GM19239 (cell line): ENCODE data around the gene CASP1.
A peak's percentile ranks its signal among the peaks of the same experiment; 100 is the strongest.
"Not testable (repeated sequence)": the region's sequence is repeated elsewhere in the genome, so short reads cannot be mapped to it uniquely, and the experiment has no call there.

ENCODE experiments used
- DNase-seq: peaks from one replicate; pipeline ENCODE4 v3.0.0; 2011; ENCODE audit warnings: low spot score; ENCODE audit not compliant: insufficient read length
- FAIRE-seq: peaks from 2 replicates; lab custom pipeline; 2011; peaks lifted over from hg19 to GRCh38; lab: Jason Lieb, UNC

The CASP1 gene

GRCh38 chr11:105046898-105047579 lies 12.1 kb upstream of the CASP1 start:
- FAIRE-seq (no peak), DNase-seq (no peak)

- DNase-seq, result no peak
- FAIRE-seq, result peak; percentile 8
These were observed 10.8 kb upstream of the CASP1 start for GRCh38 chr11:105045676-105046296.

DNA sequence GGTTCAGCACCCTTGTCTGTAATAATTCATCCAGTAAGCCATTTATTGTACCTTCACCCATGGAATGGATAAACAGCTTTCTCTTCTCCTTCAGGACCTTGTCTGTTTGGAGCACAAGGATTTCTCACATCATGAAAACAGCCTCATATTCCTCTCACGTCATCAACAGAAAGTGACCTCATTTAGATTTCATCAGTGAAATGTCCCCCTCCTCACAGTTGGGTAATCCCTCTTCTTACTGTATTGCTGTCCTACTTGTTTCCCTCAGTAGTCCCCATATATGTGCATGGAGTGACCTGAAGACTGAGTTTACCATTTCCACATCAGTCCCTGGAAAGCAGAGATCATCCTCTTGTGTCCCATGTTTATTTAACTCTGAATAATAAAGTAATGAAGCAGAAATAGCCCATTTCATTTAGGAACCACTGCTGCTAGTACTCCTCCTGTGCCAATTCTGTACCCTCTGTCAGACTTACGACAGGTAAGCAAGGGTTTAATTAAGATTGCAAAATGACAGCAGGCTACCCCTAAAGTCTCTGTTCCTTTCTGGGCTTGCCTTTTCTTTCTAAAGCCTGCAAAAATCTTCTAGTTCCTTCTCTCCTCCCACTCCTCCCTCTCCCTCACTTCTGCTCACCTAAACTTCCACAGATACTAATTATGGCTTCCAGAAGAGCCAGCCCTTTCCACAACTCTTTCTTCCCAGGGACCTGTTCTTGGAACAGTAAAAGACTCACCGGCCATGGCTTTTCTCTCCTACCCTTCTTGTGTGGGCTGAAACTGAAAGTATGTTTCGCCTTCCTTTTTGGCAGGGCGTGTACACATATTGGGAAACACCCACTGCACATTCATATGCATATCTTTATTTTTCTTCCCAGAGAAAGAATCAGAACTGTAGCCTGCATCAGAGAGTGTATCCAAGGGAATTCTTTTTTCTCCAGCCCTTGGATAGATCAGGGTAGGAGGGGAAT lies 9.9 kb upstream of the CASP1 start, which contains the start of gene CARD16:
TSS of gene CARD16 (minus strand) at position 779 of the 968 bp plus-strand sequence. CDS start at position 741, 38 bp downstream.
- FAIRE-seq, result peak; percentile 96
- DNase-seq, result peak; percentile 4

DNA sequence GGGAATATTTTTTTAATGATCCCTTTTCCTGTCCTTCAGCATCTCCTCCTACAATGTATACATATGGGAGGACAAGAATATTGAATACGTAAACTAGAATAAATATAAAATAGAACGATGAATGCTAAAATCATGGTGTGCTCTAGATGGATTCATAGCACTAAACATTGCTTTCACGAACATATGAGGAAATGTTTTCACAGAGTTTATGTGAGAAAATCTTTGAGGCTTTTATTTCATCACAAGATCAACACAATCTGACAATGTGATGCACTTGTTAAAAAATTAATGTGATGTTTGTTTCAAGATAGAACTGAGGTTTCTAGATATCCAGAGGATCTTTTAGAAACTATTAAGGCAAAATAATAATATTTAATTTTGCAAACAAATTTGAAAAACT lies 7.2 kb upstream of the CASP1 start:
- DNase-seq, result no peak
- no peak for FAIRE-seq

DNA sequence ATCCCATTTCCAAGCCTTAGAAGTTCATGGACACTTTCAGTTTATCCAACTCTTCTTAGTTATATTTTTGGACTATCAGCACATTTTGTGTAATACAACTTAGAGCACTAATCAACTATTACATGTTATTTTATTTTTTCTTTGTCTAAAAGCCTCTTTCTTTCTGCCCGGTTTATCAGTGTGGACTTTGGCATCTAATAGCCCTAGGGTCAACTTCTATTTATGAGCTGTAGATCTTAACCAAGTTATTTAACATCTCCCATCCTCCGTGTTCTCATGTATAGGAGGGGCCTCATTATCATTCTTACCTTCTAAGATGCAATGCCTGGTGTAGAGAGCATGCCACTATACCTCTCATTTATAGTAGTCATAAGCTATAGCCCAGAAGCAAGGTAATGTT lies 5.8 kb upstream of the CASP1 start:
- DNase-seq, result no peak

DNA sequence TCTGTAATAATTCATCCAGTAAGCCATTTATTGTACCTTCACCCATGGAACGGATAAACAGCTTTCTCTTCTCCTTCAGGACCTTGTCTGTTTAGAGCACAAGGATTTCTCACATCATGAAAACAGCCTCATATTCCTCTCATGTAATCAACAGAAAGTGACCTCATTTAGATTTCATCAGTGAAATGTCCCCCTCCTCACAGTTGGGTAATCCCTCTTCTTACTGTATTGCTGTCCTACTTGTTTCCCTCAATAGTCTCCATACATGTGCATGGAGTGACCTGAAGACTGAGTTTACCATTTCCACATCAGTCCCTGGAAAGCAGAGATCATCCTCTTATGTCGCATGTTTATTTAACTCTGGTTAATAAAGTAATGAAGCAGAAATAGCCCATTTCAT lies 556 bp downstream of the CASP1 start:
- not testable (repeated sequence) for FAIRE-seq, DNase-seq

More for the DNA sequence above, 5.8 kb upstream of the CASP1 start:
- no peak for FAIRE-seq

DNA sequence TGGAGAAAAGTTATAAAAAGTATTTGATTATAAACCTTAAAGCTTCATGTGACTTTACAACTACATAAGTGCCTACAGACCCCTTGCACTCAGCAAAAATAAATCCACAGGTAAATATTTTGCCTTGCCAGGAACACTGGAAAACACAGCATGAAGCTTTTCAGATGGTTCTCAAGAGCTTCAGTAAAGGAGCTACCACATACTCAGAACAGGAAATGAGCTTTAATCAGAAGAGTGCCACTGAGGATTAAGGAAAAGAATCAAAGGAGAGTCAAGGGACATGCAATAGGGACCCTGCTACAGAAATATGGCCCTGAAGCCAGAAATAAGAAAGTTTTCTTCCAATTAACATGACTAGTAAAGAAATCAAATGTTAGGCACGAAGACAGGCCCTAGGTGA lies 1.2 kb downstream of the CASP1 start:
- DNase-seq, result no peak
- FAIRE-seq, result peak; percentile 18

GRCh38 chr11:105033343-105033742 lies 1.6 kb downstream of the CASP1 start:
- peak; percentile 31 for FAIRE-seq
- DNase-seq, result no peak

- FAIRE-seq (peak; percentile 64), DNase-seq (no peak)
These were observed 2.4 kb downstream of the CASP1 start for GRCh38 chr11:105032495-105032894.

DNA sequence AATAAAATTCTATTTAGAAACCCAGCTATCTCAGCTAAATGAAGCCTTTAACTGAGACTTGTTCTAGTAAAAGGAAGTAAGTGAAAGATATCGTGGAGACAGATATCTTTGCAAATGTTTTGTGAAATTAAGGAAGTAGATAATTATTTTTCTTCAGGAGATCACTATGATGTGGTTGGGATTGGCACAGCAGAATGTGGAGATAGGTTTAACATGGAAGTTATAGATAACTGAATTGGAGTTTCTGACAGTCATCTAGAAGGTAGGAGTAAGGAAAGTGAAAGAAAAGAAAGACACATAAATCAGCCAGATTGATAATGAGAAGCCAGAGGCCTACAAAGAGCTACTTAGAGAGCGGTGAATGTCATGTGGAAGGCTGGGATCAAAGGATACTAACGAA lies 7.3 kb downstream of the CASP1 start:
- no peak for FAIRE-seq

DNA sequence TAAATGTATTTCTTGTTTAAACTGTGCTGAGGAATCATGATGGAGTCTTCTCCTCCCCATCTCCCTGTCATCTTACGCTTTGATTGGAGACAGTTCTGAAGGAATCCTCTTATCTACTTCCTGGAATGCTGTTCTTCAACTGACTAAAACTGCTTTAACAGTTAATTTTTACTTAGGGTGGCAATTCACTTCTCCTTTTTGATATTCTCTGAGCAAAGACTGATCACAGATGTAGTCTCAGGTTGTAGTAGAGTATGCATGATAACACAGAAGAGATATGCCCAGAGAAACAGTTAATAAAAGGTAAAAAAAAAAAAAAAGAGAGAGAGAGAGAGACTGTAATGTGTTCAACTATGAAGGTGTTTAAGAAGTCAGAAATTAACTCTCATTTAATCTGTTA lies 10.6 kb downstream of the CASP1 start:
- no peak for DNase-seq
- no peak for FAIRE-seq

More for the DNA sequence above, 7.3 kb downstream of the CASP1 start:
- no peak for DNase-seq

DNA sequence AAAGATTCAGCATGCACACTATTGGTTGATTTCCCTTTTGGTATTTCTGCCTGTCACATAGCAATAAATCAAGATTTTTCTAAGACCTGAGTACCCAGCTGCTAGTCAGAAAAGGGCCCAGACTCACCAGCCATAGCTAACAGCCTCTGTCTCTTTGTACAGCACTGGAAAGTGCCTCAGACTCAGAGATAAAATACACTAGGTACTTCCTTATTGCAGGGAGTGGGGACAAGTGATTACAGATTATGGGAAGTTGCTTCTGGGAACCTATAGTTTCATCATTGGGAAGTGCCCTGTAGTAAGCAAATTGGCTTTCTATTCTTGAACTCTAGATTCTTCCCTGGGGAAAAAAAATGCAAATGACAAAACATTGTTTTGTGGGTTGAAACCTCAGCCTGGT lies 11.9 kb downstream of the CASP1 start, which contains the start of gene CASP5:
TSS of gene CASP5 (minus strand) at position 166 of the 400 bp plus-strand sequence. CDS start at position 134, 32 bp downstream.
- DNase-seq (no peak), FAIRE-seq (no peak)

- no peak for FAIRE-seq
These were observed 12.4 kb downstream of the CASP1 start for GRCh38 chr11:105022527-105022926.

GRCh38 chr11:105007463-105007862 lies 27.5 kb downstream of the CASP1 start:
- no peak for DNase-seq
- FAIRE-seq, result no peak

More at GRCh38 chr11:105022527-105022926, 12.4 kb downstream of the CASP1 start:
- DNase-seq, result no peak

DNA sequence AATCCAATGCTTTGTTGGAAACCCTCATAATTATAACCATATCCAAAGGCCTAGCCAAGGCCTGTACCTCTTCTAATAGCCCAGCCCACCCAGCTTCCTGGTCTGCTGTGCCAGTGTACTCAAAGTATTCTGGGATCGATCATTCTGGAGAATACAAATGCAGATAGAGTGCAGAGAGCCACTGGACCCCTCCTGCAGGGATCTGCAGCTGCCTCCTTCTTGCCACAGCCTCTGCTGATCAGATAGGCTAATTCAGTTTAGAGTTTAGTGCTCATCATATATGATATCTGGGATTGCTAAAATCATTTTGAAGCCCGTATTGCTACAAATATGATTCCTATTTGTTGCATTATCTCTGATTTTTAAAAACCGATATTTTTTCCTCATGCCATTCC lies 29.5 kb downstream of the CASP1 start:
- FAIRE-seq, result no peak

DNA sequence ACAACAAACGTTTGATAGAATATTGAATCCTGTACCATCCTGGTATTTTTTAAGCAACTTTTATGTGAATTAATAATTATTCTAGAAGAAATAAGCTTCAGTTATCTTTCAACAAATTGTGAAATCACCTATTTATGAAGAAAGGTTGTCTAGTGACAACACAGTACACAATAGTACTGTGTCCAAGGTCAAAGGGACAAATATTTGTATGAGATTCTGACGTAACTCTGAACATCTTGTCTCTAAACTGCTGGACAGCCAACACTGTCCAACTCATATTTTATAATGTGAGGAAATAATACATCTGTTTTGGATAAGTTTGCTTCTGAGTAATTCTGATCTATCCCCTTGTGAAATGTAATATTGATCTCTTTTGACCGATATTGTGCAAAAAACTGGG lies 30.9 kb downstream of the CASP1 start:
- no peak for FAIRE-seq
- no peak for DNase-seq

More for the DNA sequence above, 29.5 kb downstream of the CASP1 start:
- DNase-seq, result no peak

DNA sequence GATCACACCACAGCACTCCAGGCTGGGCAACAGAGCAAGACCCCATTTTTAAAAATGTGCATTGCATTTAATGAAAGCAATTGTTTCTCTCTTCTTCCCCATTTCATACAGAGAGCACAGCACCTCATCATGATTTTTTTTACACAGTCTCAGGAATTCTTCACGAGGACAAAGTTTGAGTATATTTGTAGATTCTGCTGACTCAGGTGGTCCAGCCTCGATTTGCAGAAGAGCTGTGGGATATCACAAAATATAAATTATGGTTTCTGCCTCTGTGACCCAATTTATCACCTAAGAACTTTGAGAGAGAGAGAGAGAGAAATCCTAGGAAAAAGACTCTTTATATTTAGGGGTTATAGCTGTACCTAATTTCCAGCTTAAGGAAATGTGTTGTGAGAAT lies 31.8 kb downstream of the CASP1 start:
- no peak for FAIRE-seq
- no peak for DNase-seq

GRCh38 chr11:105000797-105001196 lies 34.1 kb downstream of the CASP1 start:
- FAIRE-seq, result peak; percentile 82
- DNase-seq, result peak; percentile 2

- no peak for DNase-seq
- no peak for FAIRE-seq
These were observed 34.8 kb downstream of the CASP1 start for GRCh38 chr11:105000167-105000566.

- no peak for FAIRE-seq
- no peak for DNase-seq
These were observed 35.2 kb downstream of the CASP1 start for GRCh38 chr11:104999721-105000120.
